Activated CD4-positive, alpha-beta T cell treated with anti-CD3 and anti-CD28 coated beads, Interleukin-2, amount 50 U/mL, for 24 hours (primary cell): Measurements from ENCODE around the gene CRYGN.

ENCODE experiments used
- DNase-seq, 2 donors: peaks; one replicate each; pipeline ENCODE4 v3.0.0-alpha.2; 2020; ENCODE audit warnings: low read depth in 1 of 2, low spot score in 1 of 2

CRYGN gene

DNA sequence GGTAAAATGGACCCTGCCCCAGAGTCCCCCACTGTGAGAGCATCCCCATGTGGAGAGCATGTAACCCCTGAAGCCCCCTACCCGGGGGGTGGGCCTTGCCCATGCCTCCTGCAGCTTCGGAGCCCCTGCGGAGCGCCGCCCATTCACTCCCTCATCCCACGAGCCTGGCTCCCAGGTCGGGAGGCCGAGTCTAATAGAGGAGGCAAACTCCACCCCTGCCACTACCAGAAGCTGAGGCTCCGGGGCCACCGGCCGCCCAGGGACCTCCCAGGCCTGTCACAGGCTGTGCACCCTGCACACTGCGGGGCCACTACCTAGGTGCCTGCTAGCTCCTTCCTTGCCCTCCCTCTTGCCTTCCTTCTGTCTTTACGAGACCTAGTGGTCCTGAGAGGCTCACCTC is 47.5 kb downstream of the CRYGN start:
- DNase-seq, result no peak

DNA sequence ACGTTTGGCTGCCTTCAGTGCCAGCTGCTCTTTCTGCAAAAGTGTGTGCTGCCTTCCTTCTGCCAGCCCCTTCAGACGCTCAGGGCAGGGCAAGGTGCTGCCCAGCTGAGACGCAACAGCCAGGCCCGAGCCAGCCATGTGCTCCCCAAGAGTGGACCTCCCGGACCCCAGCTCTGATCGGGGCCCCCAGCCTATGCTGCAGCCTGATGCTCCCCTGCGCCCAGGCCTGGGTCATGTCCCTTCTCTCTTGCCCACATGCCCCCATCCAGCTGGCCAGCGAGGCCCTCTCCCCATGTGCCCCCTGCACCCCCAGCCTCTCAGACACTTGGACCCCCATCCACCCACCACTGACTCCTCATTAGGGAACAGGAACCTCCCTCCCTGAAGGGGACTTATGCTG is 47.9 kb downstream of the CRYGN start:
- no peak for DNase-seq

DNA sequence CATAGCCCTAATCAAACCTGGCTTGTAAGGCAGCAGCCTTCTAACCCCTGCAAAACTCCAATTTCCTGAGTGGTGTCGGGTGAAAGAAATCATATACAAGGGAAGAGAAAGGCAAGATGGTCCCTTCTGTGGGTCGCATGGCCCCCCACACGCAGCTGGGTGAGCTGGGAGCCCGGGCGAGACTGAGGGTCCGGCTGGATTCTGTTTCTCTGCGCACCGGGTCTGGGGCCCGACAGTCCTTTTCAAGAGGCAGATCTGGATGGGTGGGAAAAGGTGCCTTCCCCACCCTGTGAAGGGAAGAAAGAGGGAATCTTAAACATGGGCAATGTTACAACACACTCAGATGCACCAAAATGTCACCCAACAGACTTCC is 48.6 kb downstream of the CRYGN start:
- no peak for DNase-seq

DNA sequence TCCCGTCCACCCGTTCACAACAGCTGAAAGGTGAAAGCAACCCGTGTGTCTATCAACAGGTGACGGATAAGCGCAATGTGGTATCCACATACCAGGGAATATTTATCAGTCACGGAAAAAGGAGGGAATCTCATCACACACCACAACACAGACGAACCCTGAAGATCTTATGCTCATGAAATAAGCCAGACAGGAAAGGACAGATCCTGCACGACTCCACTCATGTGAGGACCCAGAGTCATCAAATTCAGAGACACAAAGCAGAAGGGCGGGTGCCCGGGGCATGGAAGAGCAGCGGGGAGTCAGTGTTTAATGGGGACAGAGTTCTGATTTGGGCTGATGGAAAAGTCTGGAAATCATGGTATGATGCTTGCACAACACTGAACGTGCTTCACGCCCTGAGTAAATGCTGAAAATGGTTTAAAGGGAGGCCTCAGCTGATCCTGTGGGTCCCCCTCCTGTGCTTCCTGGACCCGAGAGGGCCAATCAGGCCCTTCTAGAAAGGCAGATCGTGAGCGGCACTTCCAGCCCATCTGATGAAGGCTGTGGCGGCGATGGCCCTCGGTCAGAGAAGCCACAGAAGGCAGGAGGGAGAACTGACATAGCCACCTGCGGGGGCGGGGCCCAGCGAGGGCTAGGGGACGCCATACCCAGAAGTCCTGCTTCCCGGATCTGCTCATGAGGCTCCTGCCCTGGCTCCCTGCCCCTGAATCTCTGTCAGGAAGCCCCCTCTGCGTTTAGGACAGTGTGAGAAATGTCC is 49.2 kb downstream of the CRYGN start:
- DNase-seq, result no peak

DNA sequence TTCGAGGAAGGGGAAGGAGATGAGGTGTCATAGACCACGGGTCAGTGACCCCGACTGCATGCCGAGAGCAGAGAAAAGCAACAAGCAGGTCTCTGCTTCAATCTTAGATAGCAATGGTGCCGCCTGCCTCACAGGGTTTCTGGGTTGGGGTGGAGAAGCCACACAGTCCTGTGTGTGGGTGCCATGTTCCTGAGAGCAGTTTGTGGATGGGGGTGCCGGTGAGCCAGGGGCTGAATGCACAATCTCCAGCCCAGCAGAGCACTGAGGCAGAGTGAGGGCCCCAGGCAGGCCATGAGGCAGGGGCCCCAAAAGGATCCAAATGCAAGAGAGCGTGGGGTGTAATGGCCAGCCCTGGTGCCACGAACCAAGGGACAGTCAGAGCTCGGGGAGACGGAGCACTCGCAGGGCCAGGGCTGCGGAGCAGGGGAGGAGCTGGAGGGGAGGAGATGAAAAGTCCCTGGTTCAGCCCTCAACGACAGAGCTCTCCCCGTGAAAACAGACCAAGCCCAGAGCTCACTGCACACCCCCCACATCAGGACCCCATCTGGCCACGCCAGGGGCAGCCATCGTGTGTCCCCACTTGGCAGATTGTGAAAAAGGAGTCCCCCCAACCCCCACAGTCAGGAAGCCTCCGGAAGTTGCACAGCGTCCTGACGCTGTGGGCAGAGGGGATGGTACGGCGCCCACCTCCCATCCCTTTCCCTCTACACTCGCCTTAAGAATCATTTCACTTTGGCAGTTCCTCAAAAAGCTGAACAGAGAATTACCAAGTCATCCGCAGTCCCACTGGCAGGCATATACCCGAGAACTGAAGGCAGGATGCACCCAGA is 50.0 kb downstream of the CRYGN start:
- no peak for DNase-seq

DNA sequence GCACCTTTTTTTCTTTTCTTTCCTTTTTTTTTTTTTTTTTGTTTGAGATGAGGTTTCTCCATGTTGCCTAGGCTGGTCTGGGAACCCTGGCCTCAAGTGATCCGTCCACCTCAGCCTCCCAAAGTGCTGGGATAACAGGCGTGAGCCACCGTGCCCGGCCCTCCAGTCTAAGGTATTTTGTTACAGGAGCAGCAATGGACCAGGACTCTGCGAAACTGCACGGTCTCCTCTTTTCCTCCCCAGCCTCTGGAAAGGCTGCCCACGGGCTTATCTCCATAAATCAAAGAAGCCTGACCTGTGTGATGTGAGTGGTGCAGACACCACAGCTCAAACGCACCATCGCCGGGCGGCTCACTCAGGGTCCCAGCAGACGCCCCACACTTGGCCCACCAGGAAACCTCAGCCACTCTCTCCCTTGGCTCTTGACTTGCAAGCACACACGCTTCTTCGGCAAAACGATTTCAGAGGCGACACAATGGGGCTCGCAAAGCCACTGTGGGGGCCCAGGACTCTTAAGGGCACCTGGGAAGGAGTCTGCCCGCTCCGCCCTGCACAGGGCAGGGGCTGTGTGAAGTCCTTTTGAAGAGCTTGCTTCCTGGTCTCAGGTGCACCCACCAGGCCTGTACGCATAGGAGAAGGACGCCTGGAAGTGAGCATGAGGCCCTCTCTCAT is 50.7 kb downstream of the CRYGN start:
- DNase-seq, result no peak

DNA sequence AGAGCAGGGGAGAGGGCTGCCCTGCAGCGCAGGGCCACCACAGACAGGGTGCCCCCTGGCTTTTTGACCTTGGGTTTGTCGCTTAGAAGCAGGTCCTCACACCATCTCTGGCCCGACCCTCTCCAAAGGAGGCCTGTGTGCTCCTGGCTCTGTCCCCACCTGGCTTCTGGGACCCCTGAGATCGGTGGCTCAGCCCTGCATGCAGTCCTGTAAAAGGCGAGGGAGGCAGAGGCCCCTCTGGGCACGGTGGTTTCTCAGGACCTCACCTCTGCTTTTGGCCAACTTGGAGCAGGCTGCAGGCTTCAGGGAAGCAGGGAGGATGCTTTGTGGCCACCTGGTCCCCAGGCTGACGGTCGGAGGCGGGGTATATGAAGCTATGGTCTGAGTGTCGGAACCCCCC is 51.5 kb downstream of the CRYGN start:
- DNase-seq, result no peak

DNA sequence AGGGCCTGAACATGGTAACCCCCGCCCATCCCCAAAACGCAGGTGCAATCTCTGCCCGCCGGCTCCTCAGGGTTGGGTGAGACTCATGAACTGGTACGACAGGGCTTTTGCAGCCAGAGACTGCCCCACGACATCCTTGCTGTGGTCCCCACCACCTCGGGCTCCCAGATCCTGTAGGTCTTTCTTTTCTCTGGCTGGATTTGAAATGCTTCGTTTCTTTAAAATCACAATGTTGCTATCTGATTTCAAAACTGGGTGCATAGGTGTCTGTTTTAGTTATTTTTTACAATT is 52.0 kb downstream of the CRYGN start:
- DNase-seq, result no peak

DNA sequence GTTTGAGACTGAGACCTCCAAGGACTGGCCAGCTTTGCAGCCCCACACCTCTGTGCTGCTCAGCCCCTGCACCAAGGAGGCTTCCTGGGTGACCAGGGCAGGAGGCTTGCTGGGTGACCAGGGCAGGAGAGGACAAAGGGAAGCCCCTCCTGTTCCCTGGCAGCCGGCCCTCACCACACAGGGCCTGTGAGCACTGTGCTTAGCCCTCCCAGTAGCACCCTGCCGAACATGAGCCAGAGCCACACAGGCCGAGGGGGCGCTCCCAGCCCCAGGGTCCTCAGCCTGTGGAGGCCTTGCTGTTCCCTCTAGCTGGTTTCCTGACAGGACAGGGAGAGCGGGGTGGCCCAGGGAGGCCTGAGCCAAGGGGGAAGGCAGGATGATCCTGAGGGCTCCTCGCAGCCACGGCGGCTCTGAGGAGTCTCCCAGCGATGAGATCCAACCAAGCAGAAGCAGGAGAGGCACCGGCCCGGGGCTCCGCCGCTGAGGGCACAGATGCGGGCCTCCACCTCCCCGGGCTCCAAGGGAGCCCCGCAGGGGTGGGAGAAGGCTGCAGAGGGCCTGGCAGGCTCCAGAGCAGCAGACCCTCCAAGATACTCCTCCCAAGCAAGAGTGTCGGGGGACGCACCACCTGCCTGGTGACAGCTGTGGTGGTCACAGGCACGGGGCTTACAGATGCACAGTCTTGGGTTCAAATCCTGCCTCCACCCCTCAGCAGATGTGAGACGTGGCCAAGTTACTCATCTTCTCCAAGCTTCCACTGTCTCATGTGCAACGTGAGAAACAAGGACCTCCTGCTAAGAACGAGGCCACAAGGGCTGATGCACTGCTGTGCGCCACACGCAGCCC is 52.6 kb downstream of the CRYGN start:
- DNase-seq, result no peak

DNA sequence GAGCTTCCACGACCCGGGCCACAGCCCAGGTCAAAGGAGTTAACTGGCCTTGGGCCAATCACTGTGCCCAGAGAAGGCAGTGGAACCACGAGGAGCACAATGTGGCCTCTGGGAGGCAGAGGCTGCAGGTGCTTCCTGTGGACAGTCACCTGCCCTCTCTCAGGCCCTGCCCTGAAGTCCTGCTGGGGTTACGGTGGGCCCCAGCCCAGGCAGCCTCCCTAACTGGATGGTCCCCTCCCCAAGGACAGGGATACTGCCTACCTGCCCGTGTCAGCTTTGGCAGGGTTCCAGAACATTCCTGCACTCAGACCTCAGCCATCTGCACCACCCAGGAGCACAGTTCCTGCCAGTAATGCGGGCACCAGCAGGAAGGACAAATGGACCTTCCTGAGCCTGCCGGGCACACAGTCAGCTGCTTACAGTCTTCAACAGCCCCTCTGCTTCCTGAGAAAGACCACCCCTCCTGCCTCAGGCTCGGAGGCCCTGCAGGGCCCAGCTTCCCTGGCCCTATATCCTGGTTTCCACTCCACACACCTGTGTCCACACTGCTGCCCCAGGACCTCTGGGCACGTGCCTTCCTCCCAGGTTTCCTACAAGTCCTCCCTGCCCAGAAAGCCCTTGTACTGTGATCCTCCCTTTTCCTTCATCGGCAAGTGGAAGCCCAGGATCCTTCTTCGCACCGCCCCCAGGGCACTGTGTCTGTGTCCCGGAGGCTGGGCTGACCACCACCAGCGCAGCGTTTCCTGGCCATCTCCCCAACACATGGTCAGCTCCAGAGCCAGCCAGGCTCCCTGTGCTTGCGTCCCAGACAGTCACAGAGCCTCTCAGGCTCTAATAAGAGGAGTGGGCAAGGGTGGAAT is 53.4 kb downstream of the CRYGN start:
- DNase-seq, result no peak

DNA sequence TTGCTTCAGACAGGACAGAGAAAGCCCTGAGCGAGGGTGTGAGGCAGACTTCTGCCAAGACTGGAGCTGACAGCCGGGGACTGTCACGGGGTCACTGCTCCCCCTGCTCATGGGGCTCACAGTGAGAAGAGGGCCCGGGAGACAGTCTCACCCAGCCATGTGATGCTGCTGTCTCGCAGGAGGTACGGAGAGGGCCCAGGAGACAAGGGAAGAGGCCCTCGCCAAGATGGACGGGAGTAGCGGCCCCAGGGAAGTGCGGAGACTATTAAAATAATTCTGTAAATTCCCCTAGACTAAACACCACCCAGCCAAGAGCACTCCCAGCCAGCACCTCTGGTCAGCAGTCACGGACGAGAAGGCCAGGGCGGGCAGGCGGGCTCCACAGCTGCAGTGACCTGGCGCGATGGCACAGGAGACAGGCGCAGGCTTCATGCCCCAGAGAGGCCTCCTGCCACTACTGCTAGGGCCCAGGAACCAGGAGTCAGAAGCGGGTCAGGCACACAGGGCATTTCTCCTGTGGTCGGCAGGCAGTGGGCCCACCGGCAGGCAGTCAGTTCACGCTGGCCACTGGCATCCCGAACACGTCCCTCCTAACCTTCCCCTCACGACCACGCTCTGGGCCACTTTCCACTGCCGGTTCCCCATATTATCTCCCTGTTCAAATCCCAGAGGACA is 54.2 kb downstream of the CRYGN start:
- no peak for DNase-seq

DNA sequence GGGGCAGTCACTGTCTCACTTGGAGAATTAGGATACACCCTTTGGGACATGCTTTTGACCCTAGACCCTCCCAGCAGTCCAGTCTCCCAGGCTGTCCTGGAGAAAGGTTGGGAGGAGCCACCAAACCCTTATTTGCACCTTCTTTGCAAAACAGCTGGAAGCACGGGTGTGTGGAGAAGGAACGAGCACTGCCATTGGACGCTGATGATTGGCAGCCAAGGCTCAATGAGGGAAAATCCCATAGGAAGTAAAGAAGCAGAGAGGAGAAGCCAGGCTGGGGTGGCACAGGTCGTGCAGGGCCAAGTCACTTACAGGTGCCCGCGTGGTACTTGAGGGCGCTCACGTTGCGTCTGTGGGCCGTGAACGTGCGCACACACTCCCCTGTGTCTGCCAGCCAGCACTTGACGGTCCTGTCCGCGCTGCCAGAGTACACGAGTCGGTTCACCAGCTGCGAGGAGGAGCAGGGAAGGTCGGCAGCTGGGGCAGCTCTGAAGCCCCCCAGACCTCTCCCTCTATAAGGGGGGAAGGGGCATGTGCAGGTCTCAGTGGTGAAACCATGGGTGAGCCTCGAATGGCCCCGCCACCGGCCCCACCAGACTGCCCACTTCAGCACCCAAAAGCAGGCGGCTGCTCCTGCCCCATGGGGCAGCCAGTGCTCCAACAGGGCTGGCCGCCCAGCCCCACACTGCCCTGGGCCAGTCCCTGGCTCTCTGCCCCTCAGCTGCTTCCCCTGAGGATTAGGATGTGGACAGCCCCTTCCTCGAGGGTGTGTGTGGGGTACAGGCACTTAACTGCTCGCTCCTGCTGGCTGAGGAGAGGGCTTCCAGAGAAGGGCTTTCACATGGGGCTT is 54.9 kb downstream of the CRYGN start:
- no peak for DNase-seq

DNA sequence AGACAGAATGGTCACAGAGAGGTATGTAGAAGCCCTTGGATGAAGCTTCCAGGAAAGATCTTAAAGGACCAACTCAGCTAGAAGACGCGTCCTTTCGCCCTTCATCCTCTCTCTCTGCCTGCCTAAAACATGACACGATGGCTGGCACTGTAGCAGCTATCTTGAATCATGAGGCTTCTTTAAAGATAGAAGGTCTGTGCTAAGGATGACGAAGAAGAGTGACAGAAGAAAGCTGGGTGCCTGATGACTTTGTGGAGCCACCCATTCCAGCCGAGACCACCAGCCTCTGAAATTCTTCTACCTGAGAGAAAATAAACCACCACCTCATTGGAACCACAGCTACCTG is 55.6 kb downstream of the CRYGN start:
- no peak for DNase-seq

DNA sequence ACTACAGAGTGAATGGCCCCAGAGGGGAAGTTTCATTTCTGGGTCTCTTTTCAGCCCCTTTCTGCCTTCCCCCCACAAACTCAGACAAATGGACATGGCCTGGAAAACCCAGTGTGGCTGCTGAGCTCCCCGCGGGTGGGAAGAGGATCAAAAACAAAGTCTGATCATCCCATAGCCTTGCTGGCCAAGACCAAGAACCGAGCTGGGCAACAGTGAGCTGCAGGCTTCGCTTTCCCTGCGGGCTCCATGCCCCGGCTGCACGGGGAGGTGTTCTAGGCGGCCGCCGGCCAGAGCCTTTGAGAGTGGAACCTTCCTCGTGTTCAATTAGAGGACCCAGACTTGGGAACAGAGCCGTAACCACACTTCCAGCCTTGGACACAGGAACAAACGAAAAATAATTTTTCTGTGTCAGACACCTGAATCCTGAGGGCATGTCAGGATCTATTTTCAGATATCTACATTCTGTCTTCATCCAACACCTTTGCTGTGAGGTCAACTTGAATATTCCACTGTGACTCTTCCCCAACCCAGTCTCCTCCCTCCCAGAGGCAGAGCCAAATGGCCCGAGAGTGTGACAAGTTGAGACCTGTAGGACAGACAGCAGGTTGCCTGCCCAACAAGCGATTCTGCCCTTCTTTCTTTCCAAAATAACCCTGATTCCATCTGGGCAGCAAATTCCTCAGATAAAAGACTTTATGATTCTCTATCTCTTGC is 56.1 kb downstream of the CRYGN start:
- DNase-seq, result no peak

DNA sequence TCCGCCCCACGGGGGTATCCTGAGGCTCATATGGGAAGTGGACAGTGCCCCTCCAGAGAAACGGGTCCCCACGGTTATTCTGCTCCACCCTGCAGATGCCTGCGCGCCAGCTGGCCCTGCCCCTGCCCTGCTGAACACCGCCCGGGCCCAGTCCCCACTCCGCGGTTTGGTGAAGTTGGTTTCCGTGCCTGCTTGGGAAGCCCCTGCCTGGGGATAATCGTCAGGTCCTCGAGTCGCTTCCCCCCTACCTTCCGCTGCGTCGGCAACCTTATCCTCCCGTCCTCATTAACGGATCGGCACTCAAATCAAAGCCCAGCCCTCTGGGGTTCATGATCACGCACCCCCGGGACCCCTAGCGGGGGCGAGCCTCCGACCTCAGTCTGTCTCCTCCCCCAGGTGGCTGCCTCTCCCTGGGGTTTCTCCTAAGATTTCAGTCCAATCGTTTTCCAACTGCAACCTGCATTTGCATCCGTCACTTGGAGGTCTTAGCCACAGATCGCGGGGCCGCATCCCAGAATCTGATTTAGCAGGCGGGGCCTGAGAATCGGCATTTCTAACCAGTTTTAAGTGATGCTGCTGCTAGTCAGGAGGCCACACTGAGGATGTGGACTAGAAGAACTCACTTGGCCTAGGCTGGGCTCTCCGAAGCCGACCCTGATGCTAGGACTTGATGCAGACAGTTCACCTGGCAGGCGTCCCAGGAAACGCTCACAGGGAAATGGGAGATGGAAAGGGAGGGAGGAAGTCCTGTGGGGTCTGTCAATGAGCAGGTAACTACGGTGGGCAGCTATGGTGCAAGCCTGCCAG is 57.7 kb downstream of the CRYGN start:
- DNase-seq, result no peak

DNA sequence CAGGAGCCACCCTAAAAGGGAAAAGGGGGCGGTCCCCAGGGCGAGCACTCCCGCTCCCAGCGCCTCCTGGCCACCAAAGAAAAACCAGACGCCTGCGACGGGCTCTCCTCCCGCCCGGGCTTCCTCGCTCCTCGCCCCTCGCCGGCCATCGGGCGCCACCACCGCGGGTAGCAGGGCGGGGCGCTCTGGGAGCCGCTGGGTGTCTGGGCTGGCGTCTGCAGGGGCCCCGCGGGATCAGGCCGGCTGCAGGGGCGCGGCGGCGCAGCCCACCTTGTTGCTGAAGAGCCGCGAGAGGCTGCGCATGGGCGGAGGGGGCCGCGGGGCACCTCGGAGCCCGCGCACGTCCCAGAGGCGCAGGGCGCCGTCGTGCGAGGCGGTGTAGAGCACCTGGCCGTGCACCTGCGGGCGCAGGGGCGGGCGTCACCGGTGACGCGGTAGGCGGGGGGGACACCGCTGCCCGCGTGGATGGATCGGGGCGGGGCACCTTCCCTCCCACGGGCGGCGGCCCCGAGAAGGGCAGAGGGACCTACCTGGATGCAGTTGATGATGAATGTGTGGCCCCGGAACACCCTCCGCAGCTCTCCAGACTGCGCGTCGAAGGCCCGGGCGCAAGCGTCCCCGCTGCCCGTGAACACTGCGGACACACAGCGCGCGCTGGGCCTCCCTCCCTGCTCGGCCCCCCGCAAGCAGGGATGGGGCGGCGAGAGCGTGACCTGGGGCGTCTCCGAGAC is 58.4 kb downstream of the CRYGN start:
- no peak for DNase-seq

DNA sequence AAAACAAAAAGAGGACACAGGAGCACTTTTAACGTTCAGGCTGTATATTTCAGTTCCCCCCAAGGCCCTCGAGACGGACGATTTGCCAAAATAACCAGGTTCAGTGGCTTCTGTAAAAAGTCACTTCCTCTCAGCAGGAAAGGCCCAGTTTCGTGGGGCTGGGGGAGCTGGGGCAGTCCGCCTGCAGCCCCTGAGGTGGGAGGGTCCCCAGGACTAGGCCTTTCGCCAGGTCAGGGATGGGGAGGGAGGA is 58.9 kb downstream of the CRYGN start:
- DNase-seq, result no peak
